Mesothelial cell of epicardium (in vitro differentiated cells): ENCODE measurements around the gene MIPEP. TPM values are rescaled to one million over a fixed set of nuclear protein-coding genes. Genes with fewer than 3 reads are reported as not detected.
A peak's percentile ranks its signal among the peaks of the same experiment; 100 is the strongest.

ENCODE experiments used
- DNase-seq, 2 experiments: peaks; one replicate each; pipeline ENCODE4 v3.0.0; 2021; ENCODE audit warnings: low spot score in 2 of 2; ENCODE audit not compliant: unreplicated experiment in 2 of 2
- H3K27ac Mint-ChIP-seq: 2 replicates; pipeline ENCODE4 v1.8.0; 2021; ENCODE audit warnings: mixed read lengths
- H3K27me3 Mint-ChIP-seq: 2 replicates; pipeline ENCODE4 v1.8.0; 2021; ENCODE audit warnings: low read depth, mixed read lengths
- H3K36me3 Mint-ChIP-seq: 2 replicates; pipeline ENCODE4 v1.8.0; 2021; ENCODE audit warnings: mixed read lengths
- H3K4me1 Mint-ChIP-seq: 2 replicates; pipeline ENCODE4 v1.8.0; 2021; ENCODE audit warnings: mixed read lengths
- H3K4me3 Mint-ChIP-seq: 2 replicates; pipeline ENCODE4 v1.8.0; 2021; ENCODE audit warnings: mild to moderate bottlenecking, moderate library complexity, mixed read lengths
- H3K9me3 Mint-ChIP-seq: 2 replicates; pipeline ENCODE4 v1.8.0; 2021; ENCODE audit warnings: mixed read lengths
- CTCF ChIP-seq: fragments of 200-600 bp; sonication (generic); IDR thresholded peaks from one replicate; pipeline ENCODE4 v1.5.0; 2021; ENCODE audit warnings: antibody characterized with exemption; ENCODE audit not compliant: unreplicated experiment
- total RNA-seq: library from RNA; stranded (reverse); gene quantifications from 3 replicates; pipeline ENCODE4 v1.2.1, GENCODE V29; 2021

The MIPEP gene
- total RNA-seq, 1 donor from 2014 or later: 13.1 TPM

- H3K4me3 Mint-ChIP-seq: no peak overlapping the region
- peaks cover 35% of the 10 kb centered on the region for H3K4me1 Mint-ChIP-seq
- no peaks in the 10 kb centered on the region for H3K36me3 Mint-ChIP-seq
- no peaks in the 10 kb centered on the region for H3K9me3 Mint-ChIP-seq
- no peak for TF ChIP-seq CTCF
- H3K27ac Mint-ChIP-seq: no peak overlapping the region
- H3K27me3 Mint-ChIP-seq: no peaks in the 10 kb centered on the region
- no peak for DNase-seq
Observed at GRCh38 chr13:23852351-23852750, 36.8 kb downstream of the MIPEP start.

GRCh38 chr13:23851106-23851505 is 38.1 kb downstream of the MIPEP start:
- Mint-ChIP-seq H3K4me1 (peaks cover 39% of the 10 kb centered on the region), H3K9me3 (no peaks in the 10 kb centered on the region), H3K27me3 (no peaks in the 10 kb centered on the region), H3K27ac (peak overlapping the region; percentile 8), H3K4me3 (no peak overlapping the region), H3K36me3 (no peaks in the 10 kb centered on the region)
- no peak for DNase-seq
- TF ChIP-seq CTCF: no peak

GRCh38 chr13:23850134-23850533 is 39.1 kb downstream of the MIPEP start:
- H3K36me3 Mint-ChIP-seq: no peaks in the 10 kb centered on the region
- H3K4me1 Mint-ChIP-seq: peaks cover 35% of the 10 kb centered on the region
- TF ChIP-seq CTCF: no peak
- H3K4me3 Mint-ChIP-seq: no peak overlapping the region
- DNase-seq: no peak
- H3K27ac Mint-ChIP-seq: no peak overlapping the region
- H3K9me3 Mint-ChIP-seq: no peaks in the 10 kb centered on the region
- no peaks in the 10 kb centered on the region for H3K27me3 Mint-ChIP-seq

- Mint-ChIP-seq H3K27ac (no peak overlapping the region), H3K4me1 (peaks cover 34% of the 10 kb centered on the region), H3K27me3 (no peaks in the 10 kb centered on the region), H3K9me3 (no peaks in the 10 kb centered on the region), H3K36me3 (no peaks in the 10 kb centered on the region), H3K4me3 (no peak overlapping the region)
- no peak for DNase-seq
- TF ChIP-seq CTCF: no peak
Observed at GRCh38 chr13:23849670-23850069, 39.5 kb downstream of the MIPEP start.

GRCh38 chr13:23848646-23849141 is 40.5 kb downstream of the MIPEP start:
- Mint-ChIP-seq H3K27me3 (no peaks in the 10 kb centered on the region), H3K36me3 (no peaks in the 10 kb centered on the region), H3K9me3 (no peaks in the 10 kb centered on the region), H3K4me1 (peaks cover 34% of the 10 kb centered on the region), H3K4me3 (no peak overlapping the region), H3K27ac (no peak overlapping the region)
- TF ChIP-seq CTCF: no peak
- DNase-seq: no peak

- DNase-seq: no peak
- Mint-ChIP-seq H3K4me3 (no peak overlapping the region), H3K4me1 (peaks cover 34% of the 10 kb centered on the region), H3K27me3 (no peaks in the 10 kb centered on the region), H3K36me3 (no peaks in the 10 kb centered on the region), H3K27ac (no peak overlapping the region), H3K9me3 (no peaks in the 10 kb centered on the region)
- TF ChIP-seq CTCF: no peak
Observed at GRCh38 chr13:23848019-23848418, 41.2 kb downstream of the MIPEP start.
